MM.1S (cell line): ENCODE measurements around the gene FHDC1.

Experiments used
- EZH2 ChIP-seq: fragments of 300-600 bp; sonication (generic); optimal IDR thresholded peaks from 2 replicates; pipeline ENCODE3; 2017; ENCODE audit warnings: low read depth, mild to moderate bottlenecking, antibody characterized with exemption, low read length, mixed read lengths
- TF ChIP-seq, protein P1 (sequence below): fragments of 300-600 bp; sonication (generic); IDR thresholded peaks from 2 replicates; pipeline ENCODE4 v1.5.1; 2016; ENCODE audit warnings: antibody characterized with exemption, low read length, mixed read lengths

- TF ChIP-seq, protein P1, sequence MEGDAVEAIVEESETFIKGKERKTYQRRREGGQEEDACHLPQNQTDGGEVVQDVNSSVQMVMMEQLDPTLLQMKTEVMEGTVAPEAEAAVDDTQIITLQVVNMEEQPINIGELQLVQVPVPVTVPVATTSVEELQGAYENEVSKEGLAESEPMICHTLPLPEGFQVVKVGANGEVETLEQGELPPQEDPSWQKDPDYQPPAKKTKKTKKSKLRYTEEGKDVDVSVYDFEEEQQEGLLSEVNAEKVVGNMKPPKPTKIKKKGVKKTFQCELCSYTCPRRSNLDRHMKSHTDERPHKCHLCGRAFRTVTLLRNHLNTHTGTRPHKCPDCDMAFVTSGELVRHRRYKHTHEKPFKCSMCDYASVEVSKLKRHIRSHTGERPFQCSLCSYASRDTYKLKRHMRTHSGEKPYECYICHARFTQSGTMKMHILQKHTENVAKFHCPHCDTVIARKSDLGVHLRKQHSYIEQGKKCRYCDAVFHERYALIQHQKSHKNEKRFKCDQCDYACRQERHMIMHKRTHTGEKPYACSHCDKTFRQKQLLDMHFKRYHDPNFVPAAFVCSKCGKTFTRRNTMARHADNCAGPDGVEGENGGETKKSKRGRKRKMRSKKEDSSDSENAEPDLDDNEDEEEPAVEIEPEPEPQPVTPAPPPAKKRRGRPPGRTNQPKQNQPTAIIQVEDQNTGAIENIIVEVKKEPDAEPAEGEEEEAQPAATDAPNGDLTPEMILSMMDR = no peak
- no peak for TF ChIP-seq EZH2
Measured at GRCh38 chr4:152887981-152888380, 48.1 kb upstream of the FHDC1 start.
